ENCODE results near the gene QSOX2.

Gene QSOX2, protein sequence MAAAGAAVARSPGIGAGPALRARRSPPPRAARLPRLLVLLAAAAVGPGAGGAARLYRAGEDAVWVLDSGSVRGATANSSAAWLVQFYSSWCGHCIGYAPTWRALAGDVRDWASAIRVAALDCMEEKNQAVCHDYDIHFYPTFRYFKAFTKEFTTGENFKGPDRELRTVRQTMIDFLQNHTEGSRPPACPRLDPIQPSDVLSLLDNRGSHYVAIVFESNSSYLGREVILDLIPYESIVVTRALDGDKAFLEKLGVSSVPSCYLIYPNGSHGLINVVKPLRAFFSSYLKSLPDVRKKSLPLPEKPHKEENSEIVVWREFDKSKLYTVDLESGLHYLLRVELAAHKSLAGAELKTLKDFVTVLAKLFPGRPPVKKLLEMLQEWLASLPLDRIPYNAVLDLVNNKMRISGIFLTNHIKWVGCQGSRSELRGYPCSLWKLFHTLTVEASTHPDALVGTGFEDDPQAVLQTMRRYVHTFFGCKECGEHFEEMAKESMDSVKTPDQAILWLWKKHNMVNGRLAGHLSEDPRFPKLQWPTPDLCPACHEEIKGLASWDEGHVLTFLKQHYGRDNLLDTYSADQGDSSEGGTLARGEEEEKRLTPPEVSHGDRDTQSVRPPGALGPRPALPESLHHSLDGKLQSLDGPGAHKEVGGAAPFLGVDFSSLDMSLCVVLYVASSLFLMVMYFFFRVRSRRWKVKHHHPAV

DNA sequence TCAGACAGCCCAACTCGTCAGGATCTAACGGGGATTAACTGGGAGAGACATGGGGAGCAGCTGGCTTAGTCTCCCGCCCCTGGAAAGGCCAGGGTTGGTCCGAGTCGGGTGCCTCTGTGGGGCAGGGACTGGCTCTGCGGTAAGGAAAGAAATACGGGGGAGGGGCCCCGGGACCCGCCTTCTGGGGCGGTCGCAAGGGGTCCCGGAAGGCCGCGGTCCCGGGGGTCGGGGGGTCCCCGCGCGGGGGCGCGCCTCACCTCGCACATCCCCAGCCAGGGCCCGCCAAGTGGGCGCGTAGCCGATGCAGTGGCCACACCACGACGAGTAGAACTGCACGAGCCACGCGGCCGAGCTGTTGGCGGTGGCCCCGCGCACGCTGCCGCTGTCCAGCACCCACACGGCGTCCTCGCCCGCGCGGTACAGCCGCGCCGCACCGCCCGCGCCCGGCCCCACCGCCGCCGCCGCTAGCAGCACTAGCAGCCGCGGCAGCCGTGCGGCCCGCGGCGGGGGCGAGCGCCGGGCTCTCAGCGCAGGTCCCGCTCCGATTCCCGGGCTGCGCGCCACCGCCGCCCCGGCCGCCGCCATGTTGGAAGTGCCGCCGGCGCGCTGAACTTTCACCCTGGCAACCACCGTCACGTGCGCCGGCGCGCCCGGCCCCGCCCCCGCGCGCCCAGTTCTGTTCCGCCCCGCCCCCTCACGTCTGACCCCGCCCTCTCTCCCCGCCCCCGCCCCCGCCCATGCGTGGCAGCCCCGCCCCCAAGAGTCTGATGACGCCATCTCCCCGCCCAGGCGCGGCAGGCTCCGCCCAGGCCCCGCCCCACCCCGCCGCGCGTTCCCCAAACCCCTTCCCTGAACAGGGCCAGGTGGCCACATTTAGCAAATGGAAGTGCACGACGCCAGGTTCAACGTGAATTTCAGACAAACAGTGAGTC, at the start of gene QSOX2:
TSS of gene QSOX2 (minus strand) at position 594 of the 932 bp plus-strand sequence. CDS start at position 585, 9 bp downstream.
- DNase-seq (ENCODE audit: low read depth), result peak; percentile 75

GRCh38 chr9:136295055-136295454, 49.4 kb upstream of the QSOX2 start:
- DNase-seq (ENCODE audit: low read depth), result no peak

GRCh38 chr9:136294437-136294836, 48.8 kb upstream of the QSOX2 start:
- DNase-seq (ENCODE audit: low read depth), result no peak

GRCh38 chr9:136293476-136294077, 48.0 kb upstream of the QSOX2 start:
- no peak for DNase-seq (ENCODE audit: low read depth)

DNA sequence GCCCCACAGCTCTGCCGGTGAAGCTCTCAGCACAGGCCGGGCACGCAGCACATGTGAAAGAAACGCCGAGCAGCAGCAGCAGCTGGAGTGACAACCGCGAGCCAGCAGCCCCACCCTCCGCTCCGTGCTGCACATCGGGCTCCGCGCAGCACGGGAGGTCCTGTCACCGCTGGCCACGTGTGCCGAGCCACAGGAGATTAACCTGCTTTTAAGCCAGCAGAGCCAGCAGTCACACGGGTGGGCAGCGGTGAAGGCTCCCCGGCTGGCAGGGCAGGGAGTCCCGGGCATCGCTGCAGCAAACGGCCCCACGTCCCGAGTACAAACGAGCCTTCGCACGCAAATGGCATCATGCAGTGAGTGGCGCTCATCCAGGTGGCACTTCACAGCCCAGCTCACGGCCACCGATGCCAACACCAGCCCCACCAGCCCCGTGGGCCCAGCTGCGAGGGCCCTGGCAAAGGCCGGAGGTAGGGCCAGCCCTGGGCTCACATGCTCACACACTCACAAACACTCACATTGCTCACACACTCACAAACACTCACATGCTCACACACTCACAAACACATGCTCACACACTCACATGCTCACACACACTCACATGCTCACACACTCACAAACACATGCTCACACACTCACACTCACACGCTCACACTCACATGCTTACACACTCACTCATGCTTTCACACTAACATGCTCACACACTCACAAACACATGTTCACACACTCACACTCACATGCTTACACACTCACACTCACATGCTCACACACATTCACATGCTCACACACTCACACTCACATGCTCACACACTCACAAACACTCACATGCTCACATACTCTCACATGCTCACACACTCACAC, 47.2 kb upstream of the QSOX2 start:
- no peak for DNase-seq (ENCODE audit: low read depth)

DNA sequence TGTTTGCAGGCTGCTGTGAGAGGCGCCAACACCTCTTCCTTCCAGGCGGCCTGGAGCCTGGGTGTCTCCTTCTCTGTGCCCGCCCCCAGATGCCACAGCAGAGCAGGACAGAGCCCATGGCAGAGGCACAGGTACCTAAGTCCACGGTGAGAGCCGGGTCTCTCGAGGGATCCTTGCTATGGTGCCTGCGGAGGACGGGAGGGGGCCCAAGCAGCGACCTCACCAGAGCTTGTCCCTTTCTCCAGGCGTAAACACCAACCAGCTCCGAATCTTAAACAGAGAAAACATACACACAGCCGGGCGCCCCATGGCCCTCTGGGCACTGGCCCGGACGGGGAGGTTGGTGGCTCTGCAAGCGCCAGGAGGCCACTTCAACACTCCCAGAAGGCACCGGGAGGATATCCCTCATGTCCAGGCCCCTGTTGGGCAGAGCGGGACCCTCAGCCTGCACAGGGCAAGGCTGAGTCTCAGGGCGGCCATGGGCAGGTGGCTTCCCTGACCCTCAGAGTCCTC, 46.5 kb upstream of the QSOX2 start:
- DNase-seq (ENCODE audit: low read depth), result no peak

DNA sequence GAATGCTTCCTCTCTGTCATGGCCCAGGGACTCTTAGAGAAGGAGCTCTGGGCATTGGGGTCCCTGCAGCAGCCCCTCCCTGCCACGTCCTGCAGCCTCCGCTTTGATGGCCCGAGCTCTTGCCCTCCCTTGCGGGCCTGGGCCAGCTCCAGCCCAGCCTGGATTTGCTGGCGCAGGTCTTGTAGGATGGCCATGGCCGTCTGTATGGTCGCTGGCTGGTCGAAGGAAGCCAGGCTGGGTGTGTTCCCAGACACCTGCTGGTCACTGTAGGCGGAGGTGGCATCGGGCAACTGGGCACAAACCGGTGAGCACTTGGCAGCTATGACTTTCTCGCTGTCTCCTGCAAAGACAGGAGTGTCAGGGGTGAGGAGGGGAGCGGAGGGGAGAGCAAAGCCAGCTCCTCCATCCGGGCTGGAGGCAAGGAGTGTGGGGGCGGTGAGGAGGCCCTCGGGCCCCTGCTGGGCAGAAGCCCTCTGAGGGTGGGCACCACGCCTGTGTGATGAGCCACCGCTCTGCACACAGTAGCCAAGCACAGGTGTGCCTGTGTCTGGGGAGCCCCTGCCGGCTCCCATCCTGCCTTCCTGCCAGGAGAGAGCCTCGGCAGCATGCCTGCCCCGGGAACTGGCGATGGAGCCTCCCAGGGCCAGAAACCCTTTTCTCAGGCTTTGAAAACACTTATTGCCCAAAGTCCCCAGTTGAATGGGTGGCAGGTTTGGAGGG, 45.9 kb upstream of the QSOX2 start:
- DNase-seq (ENCODE audit: low read depth), result no peak

- DNase-seq (ENCODE audit: low read depth), result no peak
Observed at GRCh38 chr9:136290508-136291000, 44.9 kb upstream of the QSOX2 start.

DNA sequence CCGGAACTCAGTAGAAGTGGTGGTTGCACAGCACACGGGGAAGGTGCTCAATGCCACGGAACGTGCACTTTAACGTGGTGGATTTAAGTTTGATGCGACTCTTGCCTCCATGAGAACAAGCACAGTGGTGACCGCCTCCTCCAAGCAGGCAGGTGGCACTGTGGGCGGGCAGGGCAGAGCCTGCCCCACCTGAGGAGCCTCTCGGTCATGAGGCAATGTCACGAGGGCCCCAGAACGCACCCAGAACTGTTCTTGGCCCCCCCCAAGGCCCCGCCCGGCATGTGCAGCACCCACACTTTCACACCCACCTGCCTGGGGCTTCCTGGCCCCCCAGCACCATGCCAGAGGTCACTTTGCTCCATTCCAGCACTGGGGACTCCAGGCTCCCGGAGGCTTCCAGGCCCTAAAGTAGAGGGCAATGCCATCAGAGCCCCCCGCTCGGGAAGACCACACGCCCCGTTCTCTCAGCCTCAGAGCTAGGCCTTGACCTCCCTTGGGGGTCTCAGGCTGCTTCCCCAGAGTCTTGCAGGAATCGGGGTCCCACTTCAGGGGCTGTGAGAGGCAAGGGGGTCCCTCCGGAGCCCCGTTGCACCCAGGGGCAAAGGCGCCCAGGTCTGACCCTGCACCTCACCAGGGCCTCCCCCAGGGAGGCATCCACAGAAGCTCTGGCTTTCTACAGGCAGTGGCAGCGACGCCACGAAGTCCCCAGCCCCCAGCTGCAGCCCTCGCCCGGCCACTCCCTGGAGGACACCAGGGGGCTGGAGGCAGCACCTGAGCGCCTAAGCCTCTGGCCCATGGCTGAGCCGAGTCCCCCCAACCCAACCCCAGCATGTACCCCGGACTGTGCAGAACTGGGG, 44.3 kb upstream of the QSOX2 start:
- DNase-seq (ENCODE audit: low read depth), result no peak

DNA sequence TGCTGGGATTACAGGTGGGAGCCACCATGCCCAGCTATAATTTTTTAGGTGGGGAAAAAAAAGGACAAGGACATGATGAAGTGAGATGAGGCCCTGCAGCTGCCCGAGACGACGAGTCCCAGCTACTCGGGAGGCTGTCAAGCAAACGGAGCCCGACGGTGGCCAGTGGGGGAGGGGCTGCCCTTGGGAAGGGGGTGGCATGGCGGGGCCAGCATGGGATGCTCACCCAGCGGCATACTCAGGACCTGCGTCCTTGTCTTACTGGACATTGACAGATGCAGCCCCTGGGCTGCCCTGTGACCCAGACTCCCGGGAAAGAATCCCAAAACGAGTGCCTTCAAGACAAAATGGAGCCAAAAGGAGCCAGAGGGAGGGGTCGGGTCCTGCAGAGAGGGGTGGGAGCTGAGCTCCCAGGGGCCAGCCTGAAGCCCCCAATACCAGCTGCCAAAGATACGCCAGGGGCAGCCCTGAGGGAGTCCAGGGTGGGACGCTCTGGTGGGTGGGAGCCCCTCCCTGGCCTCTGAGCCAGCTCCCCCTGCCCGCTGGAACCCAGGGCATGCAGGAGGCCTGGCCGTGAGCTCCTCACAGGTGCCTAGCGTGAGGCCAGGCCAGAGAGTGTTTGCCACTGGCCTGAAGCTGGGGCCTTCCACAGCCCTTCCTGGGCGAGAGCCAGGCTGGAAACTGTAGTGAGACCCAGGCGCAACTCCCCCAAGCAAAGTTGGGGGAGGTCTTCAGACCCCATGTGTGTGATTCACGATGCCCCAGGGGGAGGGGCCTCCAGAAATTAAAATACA, 42.5 kb upstream of the QSOX2 start:
- DNase-seq (ENCODE audit: low read depth), result no peak

- DNase-seq (ENCODE audit: low read depth), result no peak
Observed at GRCh38 chr9:136286987-136287379, 41.4 kb upstream of the QSOX2 start.

GRCh38 chr9:136286359-136286986, 40.9 kb upstream of the QSOX2 start:
- no peak for DNase-seq (ENCODE audit: low read depth)

DNA sequence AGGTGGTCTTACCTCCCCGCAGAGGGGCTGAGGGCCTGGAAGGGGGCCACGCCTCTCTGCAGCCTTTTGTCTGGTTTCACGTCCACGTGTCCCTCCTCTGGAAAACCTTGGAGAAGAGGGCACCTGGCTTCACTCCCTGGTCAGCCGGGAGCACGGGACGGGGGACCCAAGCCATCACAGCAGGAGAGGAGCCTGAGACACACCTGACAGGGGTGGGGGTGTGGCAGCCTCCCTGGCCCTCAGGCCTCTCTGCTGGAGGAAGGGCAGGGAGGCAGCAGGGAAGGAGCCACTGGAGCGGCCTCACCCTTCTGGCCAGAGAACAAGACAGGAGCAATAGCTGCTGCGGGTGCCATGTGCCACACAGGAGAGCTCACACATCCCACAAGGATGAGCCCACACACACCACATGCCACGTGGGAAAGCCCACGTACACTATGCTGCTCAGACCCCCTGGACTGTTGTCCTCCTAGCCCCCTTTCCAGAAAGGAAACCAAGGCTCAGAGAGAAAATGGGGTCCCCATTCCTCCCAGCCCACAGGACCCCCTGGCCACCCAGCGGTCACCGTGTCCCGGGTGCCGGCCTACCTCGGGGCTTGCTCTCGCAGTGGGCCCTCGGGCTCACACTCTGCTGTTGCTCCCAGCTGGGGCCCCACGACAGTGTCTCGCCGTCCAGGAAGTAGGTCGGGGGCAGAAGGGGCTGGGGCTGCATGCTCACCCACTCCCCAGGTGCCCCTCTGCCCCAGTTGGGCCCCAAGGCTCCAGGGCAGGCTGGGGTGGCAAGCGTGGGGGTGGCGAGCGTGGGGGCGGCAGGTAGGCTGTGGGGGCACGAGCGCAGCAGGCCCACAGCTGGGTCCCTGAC, 40.1 kb upstream of the QSOX2 start:
- DNase-seq (ENCODE audit: low read depth), result no peak

GRCh38 chr9:136284951-136285350, 39.3 kb upstream of the QSOX2 start:
- DNase-seq (ENCODE audit: low read depth), result no peak

- DNase-seq (ENCODE audit: low read depth), result no peak
Observed at GRCh38 chr9:136284311-136284710, 38.7 kb upstream of the QSOX2 start.

Measured in EH (cell line).